Neuron (in vitro differentiated cells): Measurements from ENCODE around the gene PGBD4.
A peak's percentile ranks its signal among the peaks of the same experiment; 100 is the strongest.
"Not testable (repeated sequence)": the region's sequence is repeated elsewhere in the genome, so short reads cannot be mapped to it uniquely, and the experiment has no call there.

Experiments used
- H2AFZ ChIP-seq: one replicate; pipeline ENCODE4 v1.6.1; 2013; ENCODE audit warnings: low read depth, mild to moderate bottlenecking, inconsistent platforms, low read length, moderate library complexity
- H3K27me3 ChIP-seq: one replicate; pipeline ENCODE4 v1.6.1; 2013; ENCODE audit warnings: low read length; ENCODE audit not compliant: insufficient read depth
- H3K36me3 ChIP-seq: one replicate; pipeline ENCODE4 v1.6.1; 2013; ENCODE audit warnings: low read length; ENCODE audit not compliant: insufficient read depth
- H3K4me1 ChIP-seq: one replicate; pipeline ENCODE4 v1.6.1; 2013; ENCODE audit warnings: low read length; ENCODE audit not compliant: insufficient read depth
- H3K4me3 ChIP-seq: 2 replicates; pipeline ENCODE4 v1.5.1; 2013; ENCODE audit warnings: mild to moderate bottlenecking, low read length, moderate library complexity
- H3K9me3 ChIP-seq: one replicate; pipeline ENCODE4 v1.6.1; 2013; ENCODE audit warnings: low read length

The PGBD4 gene

GRCh38 chr15:34084086-34084485 lies 17.8 kb upstream of the PGBD4 start:
- Histone ChIP-seq H3K4me3 (no peak overlapping the region), H2AFZ (no peak overlapping the region), H3K4me1 (no peaks in the 10 kb centered on the region), H3K36me3 (peaks cover 41% of the 10 kb centered on the region), H3K27me3 (no peaks in the 10 kb centered on the region), H3K9me3 (no peaks in the 10 kb centered on the region)

- Histone ChIP-seq H3K4me1 (no peaks in the 10 kb centered on the region), H3K27me3 (no peaks in the 10 kb centered on the region), H3K4me3 (no peak overlapping the region), H3K9me3 (no peaks in the 10 kb centered on the region), H2AFZ (no peak overlapping the region), H3K36me3 (peaks cover 49% of the 10 kb centered on the region)
These were observed 16.1 kb upstream of the PGBD4 start for GRCh38 chr15:34085746-34086145.

- H3K27me3 ChIP-seq = no peaks in the 10 kb centered on the region
- H3K9me3 ChIP-seq = no peaks in the 10 kb centered on the region
- peak overlapping the region; percentile 93 for H3K4me3 ChIP-seq
- H3K4me1 ChIP-seq = peaks cover 14% of the 10 kb centered on the region
- H2AFZ ChIP-seq = no peak overlapping the region
- peaks cover 10% of the 10 kb centered on the region for H3K36me3 ChIP-seq
These were observed 2.0 kb upstream of the PGBD4 start for GRCh38 chr15:34099914-34100313.

GRCh38 chr15:34102175-34102925 lies 467 bp downstream of the PGBD4 start:
- Histone ChIP-seq H3K27me3 (no peaks in the 10 kb centered on the region), H3K4me3 (peak overlapping the region; percentile 93), H3K4me1 (peaks cover 14% of the 10 kb centered on the region), H3K9me3 (no peaks in the 10 kb centered on the region), H3K36me3 (no peaks in the 10 kb centered on the region), H2AFZ (peak overlapping the region; percentile 55)

GRCh38 chr15:34106423-34106822 lies 4.5 kb downstream of the PGBD4 start:
- Histone ChIP-seq H3K27me3 (no peaks in the 10 kb centered on the region), H3K4me1 (peaks cover 5% of the 10 kb centered on the region), H3K9me3 (no peaks in the 10 kb centered on the region), H3K36me3 (no peaks in the 10 kb centered on the region), H2AFZ (no peak overlapping the region), H3K4me3 (no peak overlapping the region)

- H3K36me3 ChIP-seq = no peaks in the 10 kb centered on the region
- H2AFZ ChIP-seq = no peak overlapping the region
- H3K27me3 ChIP-seq = no peaks in the 10 kb centered on the region
- H3K9me3 ChIP-seq = no peaks in the 10 kb centered on the region
- no peak overlapping the region for H3K4me3 ChIP-seq
- peaks cover 5% of the 10 kb centered on the region for H3K4me1 ChIP-seq
These were observed 5.4 kb downstream of the PGBD4 start for GRCh38 chr15:34107315-34107714.

GRCh38 chr15:34109797-34110663 lies 8.1 kb downstream of the PGBD4 start:
- H3K9me3 ChIP-seq = no peaks in the 10 kb centered on the region
- H3K27me3 ChIP-seq = no peaks in the 10 kb centered on the region
- H3K4me1 ChIP-seq = no peaks in the 10 kb centered on the region
- H3K4me3 ChIP-seq = no peak overlapping the region
- H2AFZ ChIP-seq = no peak overlapping the region
- H3K36me3 ChIP-seq = no peaks in the 10 kb centered on the region

- Histone ChIP-seq H3K4me1 (no peaks in the 10 kb centered on the region), H3K36me3 (no peaks in the 10 kb centered on the region), H3K9me3 (no peaks in the 10 kb centered on the region), H3K27me3 (no peaks in the 10 kb centered on the region), H3K4me3 (no peak overlapping the region), H2AFZ (no peak overlapping the region)
These were observed 9.6 kb downstream of the PGBD4 start for GRCh38 chr15:34111488-34111887.

GRCh38 chr15:34114215-34114614 lies 12.3 kb downstream of the PGBD4 start:
- no peaks in the 10 kb centered on the region for H3K27me3 ChIP-seq
- no peak overlapping the region for H3K4me3 ChIP-seq
- no peaks in the 10 kb centered on the region for H3K9me3 ChIP-seq
- no peaks in the 10 kb centered on the region for H3K36me3 ChIP-seq
- H2AFZ ChIP-seq = no peak overlapping the region
- no peaks in the 10 kb centered on the region for H3K4me1 ChIP-seq

GRCh38 chr15:34114739-34115138 lies 12.9 kb downstream of the PGBD4 start:
- H3K36me3 ChIP-seq = no peaks in the 10 kb centered on the region
- H3K9me3 ChIP-seq = no peaks in the 10 kb centered on the region
- no peak overlapping the region for H2AFZ ChIP-seq
- H3K4me1 ChIP-seq = no peaks in the 10 kb centered on the region
- no peaks in the 10 kb centered on the region for H3K27me3 ChIP-seq
- H3K4me3 ChIP-seq = no peak overlapping the region

- Histone ChIP-seq H3K9me3 (no peaks in the 10 kb centered on the region), H3K27me3 (no peaks in the 10 kb centered on the region), H3K36me3 (no peaks in the 10 kb centered on the region), H2AFZ (no peak overlapping the region), H3K4me1 (no peaks in the 10 kb centered on the region), H3K4me3 (no peak overlapping the region)
These were observed 14.7 kb downstream of the PGBD4 start for GRCh38 chr15:34116620-34117019.

- no peaks in the 10 kb centered on the region for H3K4me1 ChIP-seq
- no peak overlapping the region for H3K4me3 ChIP-seq
- no peak overlapping the region for H2AFZ ChIP-seq
- no peaks in the 10 kb centered on the region for H3K27me3 ChIP-seq
- H3K9me3 ChIP-seq = no peaks in the 10 kb centered on the region
- no peaks in the 10 kb centered on the region for H3K36me3 ChIP-seq
These were observed 17.4 kb downstream of the PGBD4 start for GRCh38 chr15:34119291-34119690.

- not testable (repeated sequence) for H2AFZ ChIP-seq, H3K27me3 ChIP-seq, H3K36me3 ChIP-seq, H3K4me3 ChIP-seq, H3K9me3 ChIP-seq, H3K4me1 ChIP-seq
These were observed 18.5 kb downstream of the PGBD4 start for GRCh38 chr15:34120420-34120819.
